Gastrocnemius medialis (tissue), 4 donors: ENCODE measurements around the gene ABCB8. TPM values are rescaled to one million over a fixed set of nuclear protein-coding genes. Genes with fewer than 3 reads are reported as not detected.

Experiments used
- ATAC-seq, 2 donors: fragments of 150-250 bp; one replicate each; pipeline ENCODE4 v1.9.1; 2016
- DNase-seq, 2 donors: peaks; one replicate each; pipeline ENCODE4 v3.0.0-alpha.2; 2019
- H3K27ac ChIP-seq, 4 donors: fragments of 200-600 bp; sonication (generic); 1 replicate in 1 of 4; 2 replicates in 3 of 4; pipeline ENCODE4 v1.5.1; 2016 to 2018; ENCODE audit warnings: mild to moderate bottlenecking in 2 of 4, moderate library complexity in 1 of 4
- H3K27me3 ChIP-seq, 3 donors: fragments of 200-600 bp; sonication (generic) in 2 of 3; 1 replicate in 1 of 3; 2 replicates in 2 of 3; pipeline versions ENCODE4 v1.5.1 to v1.6.0; 2016 to 2019; ENCODE audit warnings: mild to moderate bottlenecking in 1 of 3, moderate library complexity in 1 of 3
- H3K36me3 ChIP-seq, 2 donors: fragments of 200-600 bp; sonication (generic) in 1 of 2; one replicate each; pipeline ENCODE4 v1.5.1; 2017 to 2018
- H3K4me1 ChIP-seq, 2 donors: fragments of 200-600 bp; sonication (generic) in 1 of 2; one replicate each; pipeline ENCODE4 v1.5.1; 2016 to 2017; ENCODE audit warnings: mild to moderate bottlenecking in 2 of 2
- H3K4me3 ChIP-seq, 4 donors: fragments of 200-600 bp; sonication (generic) in 3 of 4; 1 replicate in 1 of 4; 2 replicates in 3 of 4; pipeline ENCODE4 v1.5.1; 2016 to 2019; ENCODE audit warnings: mild to moderate bottlenecking in 2 of 4
- H3K9me3 ChIP-seq, 3 donors: fragments of 200-600 bp; sonication (generic) in 2 of 3; 1 replicate in 1 of 3; 2 replicates in 2 of 3; pipeline ENCODE4 v1.5.1; 2016 to 2019
- CTCF ChIP-seq, 5 experiments: fragments of 450-650 bp in 3 of 5; fragments of 200-600 bp in 2 of 5; sonication (generic) in 2 of 5; IDR thresholded peaks in 4 of 5; conservative IDR thresholded peaks in 1 of 5; 1 replicate in 4 of 5; 2 replicates in 1 of 5; pipeline ENCODE4 v1.5.1; 2016 to 2019; ENCODE audit warnings: antibody characterized with exemption in 5 of 5, mild to moderate bottlenecking in 3 of 5, moderate library complexity in 3 of 5
- POLR2A ChIP-seq, 2 donors: fragments of 450-650 bp; IDR thresholded peaks; one replicate each; pipeline ENCODE4 v1.6.1; 2017; ENCODE audit warnings: antibody characterized with exemption in 2 of 2, mild to moderate bottlenecking in 2 of 2, moderate library complexity in 2 of 2
- in situ Hi-C, 4 donors: fragments of 200-750 bp; cut with MboI; loops; one replicate each; pipeline versions ENCODE4 v1.15.0 to v1.8.0; 2017; ENCODE audit warnings: low sequenced_read_pairs in 4 of 4
- intact Hi-C: fragments of 100-400 bp; cut with DNase I; formaldehyde crosslinking; loops from one replicate; pipeline ENCODE4 v1.15.1; 2023; ENCODE audit warnings: low total_unique reads
- total RNA-seq, 4 donors: library from RNA; depleted of rRNA; stranded (reverse); fragments of >200 nt; gene quantifications; one replicate each; pipeline versions ENCODE4 v1.1.0 to v1.2.3, GENCODE V29; 2016

Gene ABCB8
- total RNA-seq, 4 donors from 2014 or later = 10.4 to 25.7 (median 16.2) TPM

- intact Hi-C loops (no loop called here), in situ Hi-C loops (loop anchor here in 1 of 4 donors (10.0 kb wide), 1 partner anchor 57 kb away; no protein-coding TSS in a partner anchor)
- Histone ChIP-seq H3K9me3 (no peaks in the 10 kb centered on the region), H3K27me3 (peaks cover 0 to 8% (median 0%) of the 10 kb centered on the region in 3 donors), H3K4me3 (no peak within 1 kb of the TSS), H3K27ac (no peak within 1 kb of the TSS), H3K4me1 (peaks cover 0 to 6% of the 10 kb centered on the region in 2 donors), H3K36me3 (peaks cover 0 to 12% of the 10 kb centered on the region in 2 donors)
- DNase-seq (no peak), ATAC-seq (no peak)
- TF ChIP-seq POLR2A (IDR thresholded peaks at IDR 0.05) = no peak
These were observed 19.9 kb downstream of the ABCB8 start, which contains the start of gene ASIC3 for GRCh38 chr7:151047976-151048815. Gene ASIC3 (plus strand): TSS chr7:151048531. CDS start chr7:151048886, 355 bp downstream.

DNA sequence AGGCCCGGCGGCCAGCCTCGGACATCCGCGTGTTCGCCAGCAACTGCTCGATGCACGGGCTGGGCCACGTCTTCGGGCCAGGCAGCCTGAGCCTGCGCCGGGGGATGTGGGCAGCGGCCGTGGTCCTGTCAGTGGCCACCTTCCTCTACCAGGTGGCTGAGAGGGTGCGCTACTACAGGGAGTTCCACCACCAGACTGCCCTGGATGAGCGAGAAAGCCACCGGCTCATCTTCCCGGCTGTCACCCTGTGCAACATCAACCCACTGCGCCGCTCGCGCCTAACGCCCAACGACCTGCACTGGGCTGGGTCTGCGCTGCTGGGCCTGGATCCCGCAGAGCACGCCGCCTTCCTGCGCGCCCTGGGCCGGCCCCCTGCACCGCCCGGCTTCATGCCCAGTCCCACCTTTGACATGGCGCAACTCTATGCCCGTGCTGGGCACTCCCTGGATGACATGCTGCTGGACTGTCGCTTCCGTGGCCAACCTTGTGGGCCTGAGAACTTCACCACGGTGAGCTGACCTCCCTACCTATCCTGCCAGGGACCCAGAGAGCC lies 20.7 kb downstream of the ABCB8 start:
- ATAC-seq (no peak), DNase-seq (no peak)
- H3K27ac ChIP-seq = no peak overlapping the region
- intact Hi-C loops = no loop called here
- TF ChIP-seq CTCF (IDR thresholded peaks at IDR 0.05 in 4 of 5, conservative IDR thresholded peaks at IDR 0.05 in 1 of 5) = no peak
- no peak for TF ChIP-seq POLR2A (IDR thresholded peaks at IDR 0.05)
- in situ Hi-C loops = loop anchor here in 1 of 4 donors (10.0 kb wide), 1 partner anchor 56 kb away; no protein-coding TSS in a partner anchor
- peaks cover 0 to 6% of the 10 kb centered on the region in 2 donors for H3K4me1 ChIP-seq
- H3K27me3 ChIP-seq = peaks cover 0 to 8% (median 0%) of the 10 kb centered on the region in 3 donors
- no peak overlapping the region for H3K4me3 ChIP-seq
- H3K9me3 ChIP-seq = no peaks in the 10 kb centered on the region
- peaks cover 0 to 8% of the 10 kb centered on the region in 2 donors for H3K36me3 ChIP-seq

DNA sequence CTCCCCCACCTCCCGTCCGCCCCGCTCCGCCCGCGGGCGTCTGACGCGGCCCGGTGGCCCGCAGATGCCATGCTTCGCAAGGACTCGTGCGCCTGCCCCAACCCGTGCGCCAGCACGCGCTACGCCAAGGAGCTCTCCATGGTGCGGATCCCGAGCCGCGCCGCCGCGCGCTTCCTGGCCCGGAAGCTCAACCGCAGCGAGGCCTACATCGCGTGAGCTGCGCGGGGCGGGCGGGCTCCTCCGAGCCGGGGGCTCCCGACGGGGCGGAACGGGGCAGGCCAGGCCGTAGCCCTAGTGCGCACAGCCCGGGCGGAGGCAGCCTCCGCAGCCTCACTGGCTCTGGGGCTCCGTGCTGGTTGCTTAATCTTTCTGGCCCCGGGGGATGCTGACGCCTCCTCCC lies 22.9 kb downstream of the ABCB8 start:
- Histone ChIP-seq H3K9me3 (no peaks in the 10 kb centered on the region), H3K4me1 (peaks cover 0 to 6% of the 10 kb centered on the region in 2 donors), H3K36me3 (no peaks in the 10 kb centered on the region), H3K4me3 (no peak overlapping the region), H3K27ac (no peak overlapping the region), H3K27me3 (peaks cover 0 to 8% (median 0%) of the 10 kb centered on the region in 3 donors)
- in situ Hi-C loops (no loop called here), intact Hi-C loops (no loop called here)
- DNase-seq = no peak
- TF ChIP-seq CTCF (IDR thresholded peaks at IDR 0.05 in 4 of 5, conservative IDR thresholded peaks at IDR 0.05 in 1 of 5) = no peak
- no peak for TF ChIP-seq POLR2A (IDR thresholded peaks at IDR 0.05)
- peak; percentile 16 to 37 for ATAC-seq

- Histone ChIP-seq H3K9me3 (no peaks in the 10 kb centered on the region), H3K27me3 (peaks cover 0 to 8% (median 0%) of the 10 kb centered on the region in 3 donors), H3K4me1 (peaks cover 8 to 14% of the 10 kb centered on the region in 2 donors), H3K27ac (no peak overlapping the region), H3K36me3 (no peaks in the 10 kb centered on the region), H3K4me3 (no peak overlapping the region)
- TF ChIP-seq CTCF (IDR thresholded peaks at IDR 0.05 in 4 of 5, conservative IDR thresholded peaks at IDR 0.05 in 1 of 5) (no peak), POLR2A (IDR thresholded peaks at IDR 0.05) (no peak)
- DNase-seq (no peak), ATAC-seq (no peak)
- in situ Hi-C loops (no loop called here), intact Hi-C loops (no loop called here)
These were observed 24.8 kb downstream of the ABCB8 start for GRCh38 chr7:151053096-151053495.

GRCh38 chr7:151053751-151054150 lies 25.5 kb downstream of the ABCB8 start:
- no peaks in the 10 kb centered on the region for H3K36me3 ChIP-seq
- H3K9me3 ChIP-seq = no peaks in the 10 kb centered on the region
- TF ChIP-seq CTCF (IDR thresholded peaks at IDR 0.05 in 4 of 5, conservative IDR thresholded peaks at IDR 0.05 in 1 of 5) = no peak
- TF ChIP-seq POLR2A (IDR thresholded peaks at IDR 0.05) = no peak
- H3K27ac ChIP-seq = no peak overlapping the region
- ATAC-seq (no peak), DNase-seq (no peak)
- H3K27me3 ChIP-seq = peaks cover 0 to 8% (median 0%) of the 10 kb centered on the region in 3 donors
- intact Hi-C loops (no loop called here), in situ Hi-C loops (no loop called here)
- peaks cover 14 to 17% of the 10 kb centered on the region in 2 donors for H3K4me1 ChIP-seq
- H3K4me3 ChIP-seq = no peak overlapping the region
